Stimulated activated CD8-positive, alpha-beta memory T cell treated with anti-CD3 and anti-CD28 coated beads, Interleukin-12 subunit alpha, Interleukin-12 subunit beta, amount 100 ng/mL, for 1 hour (primary cell): Measurements from ENCODE around the gene UBXN1.

Experiments
- DNase-seq: peaks from one replicate; pipeline ENCODE4 v3.0.0-alpha.2; 2020; ENCODE audit warnings: low read depth

Gene UBXN1

DNA sequence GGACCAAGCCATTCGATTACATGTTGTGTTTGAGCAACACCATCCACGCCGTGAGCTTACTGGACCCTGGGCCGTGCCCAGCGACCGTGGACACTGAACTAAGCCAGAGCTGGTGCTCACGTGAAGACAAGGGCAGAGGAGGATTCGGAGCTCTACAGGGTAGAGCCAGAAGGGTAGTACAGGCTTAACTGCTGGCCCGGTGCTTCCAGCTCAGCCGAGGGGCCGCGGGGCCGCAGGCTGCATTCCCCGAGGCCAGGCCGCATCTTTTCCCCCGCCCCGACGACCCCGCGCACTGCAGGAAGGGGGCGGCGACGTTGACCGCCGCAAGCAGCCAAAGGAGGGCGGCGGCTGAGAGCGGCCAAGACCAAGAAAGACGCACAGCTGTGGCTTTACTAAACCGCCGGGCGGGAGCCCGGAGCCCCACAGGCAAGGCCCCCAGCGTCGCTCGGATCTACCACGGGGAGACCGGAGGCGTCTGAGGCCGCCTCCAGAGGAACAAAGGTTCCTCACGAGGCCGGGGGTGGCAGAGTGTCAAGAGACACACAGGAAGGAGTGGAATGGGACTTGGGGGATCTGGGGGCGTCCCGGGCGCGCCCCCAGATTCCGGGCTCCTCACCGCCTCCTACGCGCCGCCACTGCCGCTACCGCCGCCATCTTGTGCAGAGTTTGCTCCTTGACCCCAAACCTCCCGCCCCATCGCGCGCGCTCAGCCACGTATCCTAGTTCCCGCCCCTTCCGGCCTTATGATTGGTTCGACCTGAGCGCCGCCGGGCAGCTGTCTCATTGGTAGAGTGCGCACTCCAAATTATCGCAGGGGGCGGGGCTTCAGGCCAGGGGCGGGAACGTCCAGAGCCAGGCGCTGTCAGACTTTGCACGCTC lies 32.7 kb downstream of the UBXN1 start, which contains the start of gene GANAB:
GANAB (minus strand) TSS at position 668 of the 879 bp plus-strand sequence; CDS start at position 654, 14 bp downstream.
- peak; percentile 99 for DNase-seq

DNA sequence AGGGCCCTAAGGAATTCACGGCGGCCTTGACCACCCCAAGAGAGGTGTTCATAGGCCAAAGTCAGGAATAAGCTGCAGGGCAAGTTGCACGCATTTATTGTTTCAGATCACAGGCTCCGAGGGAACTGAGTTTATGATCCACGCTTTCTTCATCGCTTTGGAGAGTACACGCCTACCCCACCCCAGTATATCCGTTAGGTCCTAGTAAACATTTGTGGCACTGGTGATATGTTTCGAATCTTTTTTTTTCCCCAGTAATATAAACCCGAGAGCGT lies 33.3 kb downstream of the UBXN1 start:
- no peak for DNase-seq

DNA sequence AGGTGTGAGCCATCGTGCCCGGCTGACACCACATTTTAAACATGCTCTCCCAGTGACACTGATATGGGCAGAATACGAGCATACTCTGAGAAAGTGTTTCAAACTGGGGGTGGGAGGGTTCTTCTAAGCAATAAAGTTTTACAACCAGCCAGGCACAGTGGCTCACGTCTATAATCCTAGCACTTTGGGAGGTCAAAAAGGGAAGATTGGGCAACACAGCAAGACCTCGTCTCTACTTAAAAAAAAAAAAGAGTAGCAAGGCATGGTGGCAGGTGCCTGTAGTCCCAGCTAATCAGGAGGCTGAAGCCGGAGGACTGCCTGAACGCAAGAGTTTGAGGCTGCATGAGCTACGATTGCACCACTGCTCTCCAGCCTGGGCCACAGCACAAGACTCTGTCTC lies 34.7 kb downstream of the UBXN1 start:
- DNase-seq, result no peak

- DNase-seq, result no peak
These were observed 46.4 kb downstream of the UBXN1 start for GRCh38 chr11:62632492-62632891.

GRCh38 chr11:62627713-62628112 lies 51.2 kb downstream of the UBXN1 start:
- no peak for DNase-seq
